Testis (tissue), 5 donors: Measurements from ENCODE around the gene ZEB2. TPM values are rescaled to one million over a fixed set of nuclear protein-coding genes. Genes with fewer than 3 reads are reported as not detected.

Source experiments
- DNase-seq: peaks from one replicate; pipeline ENCODE4 v3.0.0-alpha.2; 2019
- H3K27ac ChIP-seq, 2 donors: fragments of 200-600 bp; sonication (generic); one replicate each; pipeline ENCODE4 v1.5.1; 2019
- H3K27me3 ChIP-seq: fragments of 200-600 bp; sonication (generic); one replicate; pipeline ENCODE4 v1.5.1; 2019
- H3K36me3 ChIP-seq: fragments of 200-600 bp; sonication (generic); one replicate; pipeline ENCODE4 v1.5.1; 2017; ENCODE audit warnings: low read depth; ENCODE audit errors: missing control alignments
- H3K4me1 ChIP-seq: fragments of 200-600 bp; sonication (generic); one replicate; pipeline ENCODE4 v1.5.1; 2019
- H3K4me3 ChIP-seq, 2 donors: fragments of 200-600 bp; sonication (generic); one replicate each; pipeline ENCODE4 v1.5.1; 2017 to 2019
- H3K9me3 ChIP-seq: fragments of 200-600 bp; sonication (generic); one replicate; pipeline ENCODE4 v1.5.1; 2017
- CTCF ChIP-seq, 3 experiments: fragments of 450-650 bp in 2 of 3; fragments of 200-600 bp in 1 of 3; sonication (generic) in 1 of 3; IDR thresholded peaks; one replicate each; pipeline ENCODE4 v1.5.1; 2016 to 2019; ENCODE audit warnings: antibody characterized with exemption in 3 of 3, mild to moderate bottlenecking in 2 of 3, moderate library complexity in 1 of 3
- POLR2A ChIP-seq: fragments of 450-650 bp; IDR thresholded peaks from one replicate; pipeline ENCODE4 v1.6.1; 2017; ENCODE audit warnings: antibody characterized with exemption, mild to moderate bottlenecking, moderate library complexity
- WGBS, 2 donors: methylation state at CpG; one replicate each; pipeline ENCODE4 v1.1.5; 2018; 5-methylcytosine and 5-hydroxymethylcytosine counted together
- intact Hi-C: fragments of 100-400 bp; cut with DNase I; formaldehyde crosslinking; loops from one replicate; pipeline ENCODE4 v1.15.1; 2023; ENCODE audit warnings: low total_unique reads
- long read RNA-seq, 2 donors: transcript quantifications; one replicate each; lab custom pipeline, GENCODE V29; 2026
- polyA plus RNA-seq: library from polyadenylated mRNA; stranded (reverse); fragments of 350-450 nt; fragmentation: Illumina TruSeq; extraction: RNeasy Lipid Tissue Mini Kit (QIAGEN cat#74804); gene quantifications from one replicate; pipeline ENCODE4 v1.2.3, GENCODE V29; 2014; ENCODE audit warnings: low read depth, low replicate concordance; ENCODE audit not compliant: insufficient read depth
- total RNA-seq, 2 donors: library from RNA; depleted of rRNA; stranded (reverse); fragments of >200 nt; gene quantifications; one replicate each; pipeline ENCODE4 v1.2.3, GENCODE V29; 2016

ZEB2 gene
- total RNA-seq (10 to 100 TPM; 87.8 to 96.4 TPM), polyA plus RNA-seq (38.7 TPM)
- long read RNA-seq, donor 1, full-length matches to known transcripts = 18 of 47 reads
- long read RNA-seq, donor 1, partial matches to known transcripts = 29 of 47 reads
- long read RNA-seq, donor 1, other reads (novel, unspliced or antisense) = 0 of 47 reads
- long read RNA-seq, donor 2, partial matches to known transcripts = 11 of 18 reads
- long read RNA-seq, donor 2, other reads (novel, unspliced or antisense) = 0 of 18 reads

GRCh38 chr2:144519934-144520731, at the start of gene ZEB2:
TSS of gene ZEB2 (minus strand) at chr2:144520119. CDS start at chr2:144517350, 2,769 bp downstream.
- TF ChIP-seq CTCF (IDR thresholded peaks at IDR 0.05) = peak; percentile 56 to 90 (median 79)
- TF ChIP-seq POLR2A = peak; percentile 57
- intact Hi-C loops = loop anchor here (10.0 kb wide), 2 partner anchors 85 to 1235 kb away; no protein-coding TSS in a partner anchor
- H3K9me3 ChIP-seq = no peaks in the 10 kb centered on the region
- peak within 1 kb of the TSS; percentile 86 to 95 for H3K4me3 ChIP-seq
- H3K27me3 ChIP-seq = no peaks in the 10 kb centered on the region
- peak within 1 kb of the TSS; percentile 99 to 100 for H3K27ac ChIP-seq
- peaks cover under 1% of the 10 kb centered on the region for H3K4me1 ChIP-seq
- 0% methylated on average over 28 to 29 of the region's 29 CpGs for WGBS, 2 donors
- DNase-seq = peak; percentile 91
- no peaks in the 10 kb centered on the region for H3K36me3 ChIP-seq

GRCh38 chr2:144567745-144568144, 47.8 kb upstream of the ZEB2 start:
- Histone ChIP-seq H3K36me3 (no peaks in the 10 kb centered on the region), H3K9me3 (no peaks in the 10 kb centered on the region), H3K27ac (no peak overlapping the region), H3K4me1 (no peaks in the 10 kb centered on the region), H3K27me3 (no peaks in the 10 kb centered on the region), H3K4me3 (no peak overlapping the region)
- TF ChIP-seq CTCF (IDR thresholded peaks at IDR 0.05) (no peak), POLR2A (no peak)
- intact Hi-C loops = no loop called here
- 72 to 75% methylated on average over 4 of the region's 4 CpGs for WGBS, 2 donors
- no peak for DNase-seq

DNA sequence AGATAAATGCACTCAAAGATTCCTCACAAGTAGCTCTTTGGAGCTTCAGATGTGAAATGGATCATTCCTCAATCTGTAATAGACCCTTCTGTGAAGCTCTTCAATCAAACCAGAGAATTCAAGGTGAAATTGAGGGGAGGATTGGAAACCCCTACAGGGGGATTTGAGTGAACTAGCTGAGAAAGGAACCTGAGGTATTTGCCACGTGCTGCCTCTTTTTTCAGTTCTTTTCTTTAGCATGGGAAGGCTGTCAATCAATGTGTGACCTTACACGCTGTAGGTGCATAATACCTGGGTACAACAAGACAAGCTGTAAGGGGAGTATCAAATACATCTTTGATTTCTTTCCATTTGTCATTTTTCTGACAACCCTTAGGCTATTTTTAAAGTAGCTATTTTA, 46.5 kb upstream of the ZEB2 start:
- Histone ChIP-seq H3K27ac (no peak overlapping the region), H3K27me3 (no peaks in the 10 kb centered on the region), H3K4me1 (no peaks in the 10 kb centered on the region), H3K9me3 (no peaks in the 10 kb centered on the region), H3K4me3 (no peak overlapping the region), H3K36me3 (no peaks in the 10 kb centered on the region)
- no peak for TF ChIP-seq POLR2A
- no peak for TF ChIP-seq CTCF (IDR thresholded peaks at IDR 0.05)
- intact Hi-C loops = no loop called here
- DNase-seq = no peak
- 81 to 89% methylated on average over 2 of the region's 2 CpGs for WGBS, 2 donors

DNA sequence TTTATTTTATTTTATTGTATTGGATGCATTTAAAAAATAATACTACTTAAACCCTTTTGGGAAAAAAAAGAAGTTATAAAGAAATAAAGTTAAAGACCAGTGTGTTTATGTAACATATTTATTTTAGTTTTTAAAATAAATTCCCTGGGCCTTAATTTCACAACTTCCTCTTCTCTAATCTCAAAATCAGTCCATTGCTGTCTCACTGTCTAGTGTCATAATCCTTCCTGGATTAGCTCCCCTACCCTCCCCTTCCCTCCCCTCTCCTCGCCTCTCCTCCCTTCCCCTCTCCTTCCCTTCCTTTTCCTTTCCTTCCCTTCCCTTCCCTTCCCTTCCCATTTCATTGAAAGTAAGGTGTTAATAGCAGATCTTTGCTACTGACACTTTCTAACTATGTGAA, 40.3 kb upstream of the ZEB2 start:
- DNase-seq = no peak
- TF ChIP-seq CTCF (IDR thresholded peaks at IDR 0.05) (no peak), POLR2A (no peak)
- H3K27ac ChIP-seq = no peak overlapping the region
- H3K9me3 ChIP-seq = no peaks in the 10 kb centered on the region
- H3K27me3 ChIP-seq = no peaks in the 10 kb centered on the region
- WGBS, 2 donors = 83 to 94% methylated on average over 1 of the region's 1 CpG
- H3K4me3 ChIP-seq = no peak overlapping the region
- H3K4me1 ChIP-seq = no peaks in the 10 kb centered on the region
- no peaks in the 10 kb centered on the region for H3K36me3 ChIP-seq
- intact Hi-C loops = no loop called here
